Glutamatergic neuron (in vitro differentiated cells): ENCODE measurements around the gene MOXD1. TPM values are rescaled to one million over a fixed set of nuclear protein-coding genes. Genes with fewer than 3 reads are reported as not detected.

Source experiments
- DNase-seq: peaks from one replicate; pipeline ENCODE4 v3.0.0; 2022
- H3K27ac Mint-ChIP-seq: one replicate; pipeline ENCODE4 v1.8.0; 2020; ENCODE audit warnings: mild to moderate bottlenecking, mixed read lengths, inconsistent platforms; ENCODE audit not compliant: unreplicated experiment
- H3K27me3 Mint-ChIP-seq: one replicate; pipeline ENCODE4 v1.8.0; 2020; ENCODE audit warnings: mild to moderate bottlenecking, moderate library complexity, mixed read lengths, inconsistent platforms; ENCODE audit not compliant: unreplicated experiment
- H3K36me3 Mint-ChIP-seq: one replicate; pipeline ENCODE4 v1.8.0; 2020; ENCODE audit warnings: mild to moderate bottlenecking, mixed read lengths, inconsistent platforms; ENCODE audit not compliant: unreplicated experiment
- H3K4me1 Mint-ChIP-seq: one replicate; pipeline ENCODE4 v1.8.0; 2020; ENCODE audit warnings: mild to moderate bottlenecking, low read depth, mixed read lengths, inconsistent platforms; ENCODE audit not compliant: unreplicated experiment
- H3K4me3 Mint-ChIP-seq: one replicate; pipeline ENCODE4 v1.8.0; 2020; ENCODE audit warnings: mild to moderate bottlenecking, mixed read lengths, inconsistent platforms; ENCODE audit not compliant: unreplicated experiment
- H3K9me3 Mint-ChIP-seq: one replicate; pipeline ENCODE4 v1.8.0; 2020; ENCODE audit warnings: mild to moderate bottlenecking, moderate library complexity, mixed read lengths, inconsistent platforms; ENCODE audit not compliant: unreplicated experiment
- total RNA-seq: library from RNA; stranded (reverse); fragmentation: NEBNext Ultra II Directional; extraction: Animal tissue kit (Norgen Biotek cat#: 25700); gene quantifications from one replicate; pipeline ENCODE4 v1.2.1, GENCODE V29; 2021; ENCODE audit not compliant: unreplicated experiment
- TF ChIP-seq, protein P1 (sequence below): fragments of 200-600 bp; sonication (generic); IDR thresholded peaks from one replicate; pipeline ENCODE4 v1.5.0; 2021; ENCODE audit not compliant: partially characterized antibody, unreplicated experiment

The MOXD1 gene
- total RNA-seq, 1 donor from 2014 or later: not detected

GRCh38 chr6:132364306-132365074, 36.8 kb downstream of the MOXD1 start:
- Mint-ChIP-seq H3K4me1 (peaks cover 2% of the 10 kb centered on the region), H3K4me3 (no peak overlapping the region), H3K27ac (no peak overlapping the region), H3K36me3 (no peaks in the 10 kb centered on the region), H3K9me3 (no peaks in the 10 kb centered on the region), H3K27me3 (no peaks in the 10 kb centered on the region)
- no peak for DNase-seq
- TF ChIP-seq, protein P1, sequence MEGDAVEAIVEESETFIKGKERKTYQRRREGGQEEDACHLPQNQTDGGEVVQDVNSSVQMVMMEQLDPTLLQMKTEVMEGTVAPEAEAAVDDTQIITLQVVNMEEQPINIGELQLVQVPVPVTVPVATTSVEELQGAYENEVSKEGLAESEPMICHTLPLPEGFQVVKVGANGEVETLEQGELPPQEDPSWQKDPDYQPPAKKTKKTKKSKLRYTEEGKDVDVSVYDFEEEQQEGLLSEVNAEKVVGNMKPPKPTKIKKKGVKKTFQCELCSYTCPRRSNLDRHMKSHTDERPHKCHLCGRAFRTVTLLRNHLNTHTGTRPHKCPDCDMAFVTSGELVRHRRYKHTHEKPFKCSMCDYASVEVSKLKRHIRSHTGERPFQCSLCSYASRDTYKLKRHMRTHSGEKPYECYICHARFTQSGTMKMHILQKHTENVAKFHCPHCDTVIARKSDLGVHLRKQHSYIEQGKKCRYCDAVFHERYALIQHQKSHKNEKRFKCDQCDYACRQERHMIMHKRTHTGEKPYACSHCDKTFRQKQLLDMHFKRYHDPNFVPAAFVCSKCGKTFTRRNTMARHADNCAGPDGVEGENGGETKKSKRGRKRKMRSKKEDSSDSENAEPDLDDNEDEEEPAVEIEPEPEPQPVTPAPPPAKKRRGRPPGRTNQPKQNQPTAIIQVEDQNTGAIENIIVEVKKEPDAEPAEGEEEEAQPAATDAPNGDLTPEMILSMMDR: no peak

DNA sequence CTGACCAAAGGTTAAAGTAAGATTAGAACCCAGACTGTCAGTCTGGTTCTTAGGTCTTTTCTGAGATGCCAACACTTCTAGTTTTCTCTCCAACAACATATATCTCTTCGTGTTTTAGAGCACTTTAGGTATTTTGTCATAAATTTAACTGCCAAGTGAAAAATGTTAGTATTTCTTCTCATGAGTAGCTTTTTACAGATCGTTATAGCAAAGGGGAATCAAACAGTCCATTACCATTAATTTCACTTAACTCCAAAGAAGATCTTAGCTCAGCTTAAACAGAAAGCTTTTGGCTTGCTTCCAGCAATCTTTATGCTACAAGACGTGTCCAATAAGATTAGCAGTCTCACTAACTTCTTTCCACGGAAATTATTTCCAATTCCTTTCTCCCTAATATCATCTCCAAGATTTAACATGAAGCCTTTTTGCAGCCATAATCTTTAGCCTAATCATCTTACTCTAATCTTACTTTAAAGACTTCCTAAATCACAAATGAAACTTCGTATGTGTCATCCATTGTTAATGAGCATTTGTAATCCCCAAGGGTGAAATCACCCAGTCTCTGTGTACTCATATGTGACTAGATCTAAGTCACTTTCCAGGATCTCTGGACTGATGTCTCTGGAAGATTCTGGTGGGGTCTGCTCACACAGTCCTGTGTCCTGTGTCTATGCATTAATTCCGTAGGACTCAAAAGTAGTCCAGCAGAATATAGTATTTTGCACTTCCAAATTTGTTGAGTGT, 38.7 kb downstream of the MOXD1 start:
- no peak overlapping the region for H3K4me3 Mint-ChIP-seq
- no peak for DNase-seq
- no peak overlapping the region for H3K27ac Mint-ChIP-seq
- H3K9me3 Mint-ChIP-seq: no peaks in the 10 kb centered on the region
- no peaks in the 10 kb centered on the region for H3K36me3 Mint-ChIP-seq
- H3K27me3 Mint-ChIP-seq: no peaks in the 10 kb centered on the region
- H3K4me1 Mint-ChIP-seq: peaks cover 2% of the 10 kb centered on the region
- TF ChIP-seq, protein P1: no peak

DNA sequence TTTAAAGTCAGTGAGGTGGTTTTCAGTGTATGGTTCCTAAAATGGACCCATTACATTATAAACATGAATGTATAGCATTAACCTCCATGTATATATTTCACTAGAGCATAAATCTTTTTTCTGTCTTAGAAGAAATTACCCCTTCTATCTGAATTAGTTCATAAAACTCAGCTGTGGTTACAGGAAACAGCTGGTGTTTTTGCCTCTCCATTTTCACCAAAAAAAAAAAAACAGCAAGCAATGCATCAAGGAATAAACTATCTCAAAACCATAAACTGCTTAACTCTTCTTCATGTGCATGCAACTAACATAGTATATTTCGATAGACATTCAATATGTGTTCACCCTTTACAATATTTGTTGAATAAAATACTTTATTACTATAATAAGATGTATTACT, 40.2 kb downstream of the MOXD1 start:
- Mint-ChIP-seq H3K9me3 (no peaks in the 10 kb centered on the region), H3K27ac (no peak overlapping the region), H3K4me1 (peaks cover 2% of the 10 kb centered on the region), H3K27me3 (no peaks in the 10 kb centered on the region), H3K36me3 (no peaks in the 10 kb centered on the region), H3K4me3 (no peak overlapping the region)
- no peak for DNase-seq
- TF ChIP-seq, protein P1: no peak

GRCh38 chr6:132359886-132360285, 41.4 kb downstream of the MOXD1 start:
- TF ChIP-seq, protein P1: no peak
- H3K36me3 Mint-ChIP-seq: no peaks in the 10 kb centered on the region
- DNase-seq: no peak
- H3K27me3 Mint-ChIP-seq: peaks cover 1% of the 10 kb centered on the region
- H3K9me3 Mint-ChIP-seq: no peaks in the 10 kb centered on the region
- H3K4me1 Mint-ChIP-seq: peaks cover 2% of the 10 kb centered on the region
- no peak overlapping the region for H3K27ac Mint-ChIP-seq
- H3K4me3 Mint-ChIP-seq: no peak overlapping the region

- TF ChIP-seq, protein P1: no peak
- DNase-seq: no peak
- H3K36me3 Mint-ChIP-seq: no peaks in the 10 kb centered on the region
- H3K27ac Mint-ChIP-seq: no peak overlapping the region
- H3K9me3 Mint-ChIP-seq: no peaks in the 10 kb centered on the region
- no peaks in the 10 kb centered on the region for H3K4me1 Mint-ChIP-seq
- peaks cover 6% of the 10 kb centered on the region for H3K27me3 Mint-ChIP-seq
- no peak overlapping the region for H3K4me3 Mint-ChIP-seq
These were observed 44.2 kb downstream of the MOXD1 start for GRCh38 chr6:132357120-132357519.
